Lower leg skin (tissue), 4 donors: ENCODE data around the gene SPNS2. TPM values are rescaled to one million over a fixed set of nuclear protein-coding genes. Genes with fewer than 3 reads are reported as not detected.

ENCODE experiments used
- DNase-seq, 2 donors: peaks; one replicate each; pipeline ENCODE4 v3.0.0-alpha.2; 2019; ENCODE audit warnings: low spot score in 2 of 2
- H3K4me3 ChIP-seq: fragments of 200-600 bp; sonication (generic); 2 replicates; pipeline ENCODE4 v1.5.1; 2017; ENCODE audit warnings: mild to moderate bottlenecking, low read depth; ENCODE audit not compliant: poor library complexity, severe bottlenecking
- POLR2A ChIP-seq, 2 donors: fragments of 450-650 bp; IDR thresholded peaks; one replicate each; pipeline ENCODE4 v1.6.1; 2016 to 2017; ENCODE audit warnings: antibody characterized with exemption in 2 of 2, mild to moderate bottlenecking in 1 of 2, moderate library complexity in 1 of 2
- WGBS, 2 donors: methylation state at CpG; one replicate each; pipeline ENCODE4 v1.1.5; 2018; 5-methylcytosine and 5-hydroxymethylcytosine counted together
- intact Hi-C: fragments of 100-400 bp; cut with DNase I; formaldehyde crosslinking; loops from one replicate; pipeline ENCODE4 v1.15.0; 2023; ENCODE audit warnings: low total_unique reads
- total RNA-seq, 4 donors: library from RNA; depleted of rRNA; stranded (reverse); fragments of >200 nt; gene quantifications; one replicate each; pipeline ENCODE4 v1.1.0, GENCODE V29; 2016
- TF ChIP-seq, protein P1 (sequence below), 3 donors: fragments of 450-650 bp; IDR thresholded peaks; one replicate each; pipeline ENCODE4 v1.5.1; 2016; ENCODE audit warnings: antibody characterized with exemption in 3 of 3, mild to moderate bottlenecking in 3 of 3, moderate library complexity in 2 of 3

SPNS2 gene
- total RNA-seq, 4 donors from 2014 or later = 74.9 to 132 (median 87.5) TPM

- WGBS, 2 donors = 94 to 95% methylated on average over 24 to 26 of the region's 27 CpGs
Measured at GRCh38 chr17:4551796-4552525, 53.3 kb downstream of the SPNS2 start.

GRCh38 chr17:4553669-4554068 lies 55.0 kb downstream of the SPNS2 start:
- H3K4me3 ChIP-seq = no peak overlapping the region
- no peak for DNase-seq
- whole genome bisulfite sequencing, 2 donors = 76 to 77% methylated on average over 9 of the region's 9 CpGs
- intact Hi-C loops = no loop called here
- TF ChIP-seq POLR2A (IDR thresholded peaks at IDR 0.05) = no peak
- TF ChIP-seq, protein P1, sequence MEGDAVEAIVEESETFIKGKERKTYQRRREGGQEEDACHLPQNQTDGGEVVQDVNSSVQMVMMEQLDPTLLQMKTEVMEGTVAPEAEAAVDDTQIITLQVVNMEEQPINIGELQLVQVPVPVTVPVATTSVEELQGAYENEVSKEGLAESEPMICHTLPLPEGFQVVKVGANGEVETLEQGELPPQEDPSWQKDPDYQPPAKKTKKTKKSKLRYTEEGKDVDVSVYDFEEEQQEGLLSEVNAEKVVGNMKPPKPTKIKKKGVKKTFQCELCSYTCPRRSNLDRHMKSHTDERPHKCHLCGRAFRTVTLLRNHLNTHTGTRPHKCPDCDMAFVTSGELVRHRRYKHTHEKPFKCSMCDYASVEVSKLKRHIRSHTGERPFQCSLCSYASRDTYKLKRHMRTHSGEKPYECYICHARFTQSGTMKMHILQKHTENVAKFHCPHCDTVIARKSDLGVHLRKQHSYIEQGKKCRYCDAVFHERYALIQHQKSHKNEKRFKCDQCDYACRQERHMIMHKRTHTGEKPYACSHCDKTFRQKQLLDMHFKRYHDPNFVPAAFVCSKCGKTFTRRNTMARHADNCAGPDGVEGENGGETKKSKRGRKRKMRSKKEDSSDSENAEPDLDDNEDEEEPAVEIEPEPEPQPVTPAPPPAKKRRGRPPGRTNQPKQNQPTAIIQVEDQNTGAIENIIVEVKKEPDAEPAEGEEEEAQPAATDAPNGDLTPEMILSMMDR (IDR thresholded peaks at IDR 0.05) = no peak

More at GRCh38 chr17:4551796-4552525, 53.3 kb downstream of the SPNS2 start:
- intact Hi-C loops = no loop called here
- no peak for DNase-seq
- TF ChIP-seq POLR2A (IDR thresholded peaks at IDR 0.05) = no peak
- no peak overlapping the region for H3K4me3 ChIP-seq

DNA sequence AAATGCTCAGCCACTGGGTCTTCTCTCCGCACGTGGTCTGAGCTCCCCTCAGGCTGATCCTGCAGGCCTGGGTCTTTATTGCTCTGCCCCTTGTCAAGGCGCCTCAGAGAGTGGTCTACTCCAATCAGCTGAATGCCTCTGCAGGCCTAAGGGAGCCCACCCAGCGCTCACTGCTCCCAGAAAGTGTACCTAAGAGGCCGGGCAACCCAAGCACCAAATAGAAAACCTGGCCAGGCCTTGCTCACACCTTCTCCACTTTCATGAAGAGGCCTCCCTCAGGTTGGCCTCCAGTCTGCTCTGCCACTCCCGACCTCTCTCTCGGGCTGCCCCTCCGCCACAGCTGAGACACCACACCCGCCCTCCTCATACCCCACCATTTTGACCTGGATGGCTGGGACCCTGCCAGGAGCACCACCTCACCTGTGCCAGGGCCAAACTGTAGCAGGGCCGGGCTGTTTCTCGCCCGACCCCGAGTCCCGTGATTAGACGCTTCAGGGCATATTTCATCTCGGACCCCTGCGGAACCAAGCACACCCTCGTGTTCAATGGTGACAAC lies 55.8 kb downstream of the SPNS2 start:
- WGBS, 2 donors = 12 to 13% methylated on average over 15 to 17 of the region's 18 CpGs
- intact Hi-C loops = no loop called here
- TF ChIP-seq POLR2A (IDR thresholded peaks at IDR 0.05) = no peak
- TF ChIP-seq, protein P1 (IDR thresholded peaks at IDR 0.05) = no peak
- no peak for DNase-seq
- peak overlapping the region; percentile 69 for H3K4me3 ChIP-seq

- DNase-seq = peak; percentile 94 to 99
- TF ChIP-seq POLR2A (IDR thresholded peaks at IDR 0.05) = no peak
- TF ChIP-seq, protein P1 (IDR thresholded peaks at IDR 0.05) = no peak
- 1% methylated on average over 37 to 66 of the region's 69 CpGs for WGBS, 2 donors
- intact Hi-C loops = no loop called here
- peak within 1 kb of the TSS; percentile 69 for H3K4me3 ChIP-seq
Measured at GRCh38 chr17:4554997-4555799, 56.5 kb downstream of the SPNS2 start, which contains the start of gene MYBBP1A. Gene MYBBP1A, minus strand, starts transcription at chr17:4555384. Its CDS starts 60 bp downstream, at chr17:4555324.

GRCh38 chr17:4555873-4556759 lies 57.4 kb downstream of the SPNS2 start:
- 59 to 63% methylated on average over 17 of the region's 17 CpGs for WGBS, 2 donors
- TF ChIP-seq, protein P1 (IDR thresholded peaks at IDR 0.05) = no peak
- no peak for TF ChIP-seq POLR2A (IDR thresholded peaks at IDR 0.05)
- intact Hi-C loops = no loop called here
- no peak overlapping the region for H3K4me3 ChIP-seq
- DNase-seq = no peak
